SJSA1 (cell line): ENCODE measurements around the gene TBC1D22A. TPM values are rescaled to one million over a fixed set of nuclear protein-coding genes. Genes with fewer than 3 reads are reported as not detected.

ENCODE experiments used
- DNase-seq, 2 experiments: peaks; one replicate each; pipeline ENCODE4 v3.0.0-alpha.2; 2015 to 2020; ENCODE audit warnings: low spot score in 2 of 2, low read depth in 1 of 2
- H3K27ac ChIP-seq: fragments of 250-450 bp; sonication (Bioruptor Pico); 2 replicates; pipeline ENCODE4 v1.5.1; 2020; ENCODE audit warnings: mild to moderate bottlenecking, moderate library complexity
- H3K27me3 ChIP-seq: fragments of 250-450 bp; sonication (Bioruptor Pico); replicated peaks from 2 replicates; pipeline ENCODE4 v1.5.1; 2020; ENCODE audit warnings: mild to moderate bottlenecking, moderate library complexity
- H3K36me3 ChIP-seq: fragments of 250-450 bp; sonication (Bioruptor Pico); 2 replicates; pipeline ENCODE4 v1.5.1; 2020; ENCODE audit warnings: mild to moderate bottlenecking
- H3K4me1 ChIP-seq: fragments of 250-450 bp; sonication (Bioruptor Pico); replicated peaks from 2 replicates; pipeline ENCODE4 v1.6.1; 2021; ENCODE audit warnings: mild to moderate bottlenecking
- H3K4me3 ChIP-seq: fragments of 250-450 bp; sonication (Bioruptor Pico); 2 replicates; pipeline ENCODE4 v1.5.1; 2020; ENCODE audit warnings: mild to moderate bottlenecking
- H3K9me3 ChIP-seq: fragments of 250-450 bp; sonication (Bioruptor Pico); replicated peaks from 2 replicates; pipeline ENCODE4 v1.5.1; 2020; ENCODE audit warnings: mild to moderate bottlenecking
- total RNA-seq: library from RNA; depleted of rRNA; stranded (reverse); fragments of >200 nt; shearing (Covaris generic); gene quantifications from 2 replicates; pipeline ENCODE4 v1.2.3, GENCODE V29; 2014

Gene TBC1D22A
- total RNA-seq, 1 experiment from 2014 or later, result 10.5 TPM

- H3K36me3 ChIP-seq, result no peaks in the 10 kb centered on the region
- H3K4me3 ChIP-seq, result no peak overlapping the region
- H3K27ac ChIP-seq, result no peak overlapping the region
- no peak for DNase-seq
- H3K27me3 ChIP-seq, result no peaks in the 10 kb centered on the region
- H3K9me3 ChIP-seq, result no peaks in the 10 kb centered on the region
- no peaks in the 10 kb centered on the region for H3K4me1 ChIP-seq
Observed at GRCh38 chr22:47055461-47055860, 293.0 kb downstream of the TBC1D22A start.

GRCh38 chr22:47055921-47056320, 293.5 kb downstream of the TBC1D22A start:
- Histone ChIP-seq H3K9me3 (no peaks in the 10 kb centered on the region), H3K27me3 (no peaks in the 10 kb centered on the region), H3K36me3 (no peaks in the 10 kb centered on the region), H3K27ac (no peak overlapping the region), H3K4me3 (no peak overlapping the region), H3K4me1 (no peaks in the 10 kb centered on the region)
- no peak for DNase-seq

- Histone ChIP-seq H3K4me3 (no peak overlapping the region), H3K9me3 (no peaks in the 10 kb centered on the region), H3K27me3 (no peaks in the 10 kb centered on the region), H3K36me3 (no peaks in the 10 kb centered on the region), H3K4me1 (no peaks in the 10 kb centered on the region), H3K27ac (no peak overlapping the region)
- no peak for DNase-seq
Observed at GRCh38 chr22:47056361-47056760, 293.9 kb downstream of the TBC1D22A start.

- H3K9me3 ChIP-seq, result no peaks in the 10 kb centered on the region
- H3K4me1 ChIP-seq, result no peaks in the 10 kb centered on the region
- no peak for DNase-seq
- H3K27ac ChIP-seq, result no peak overlapping the region
- H3K27me3 ChIP-seq, result no peaks in the 10 kb centered on the region
- H3K4me3 ChIP-seq, result no peak overlapping the region
- H3K36me3 ChIP-seq, result no peaks in the 10 kb centered on the region
Observed at GRCh38 chr22:47056776-47057470, 294.5 kb downstream of the TBC1D22A start.

GRCh38 chr22:47057916-47058585, 295.6 kb downstream of the TBC1D22A start:
- no peak overlapping the region for H3K27ac ChIP-seq
- no peaks in the 10 kb centered on the region for H3K36me3 ChIP-seq
- DNase-seq, result no peak

GRCh38 chr22:47059076-47059475, 296.6 kb downstream of the TBC1D22A start:
- no peaks in the 10 kb centered on the region for H3K27me3 ChIP-seq
- DNase-seq, result no peak
- no peaks in the 10 kb centered on the region for H3K36me3 ChIP-seq
- no peaks in the 10 kb centered on the region for H3K9me3 ChIP-seq
- H3K4me3 ChIP-seq, result no peak overlapping the region
- no peak overlapping the region for H3K27ac ChIP-seq
- no peaks in the 10 kb centered on the region for H3K4me1 ChIP-seq

More at GRCh38 chr22:47057916-47058585, 295.6 kb downstream of the TBC1D22A start:
- H3K27me3 ChIP-seq, result no peaks in the 10 kb centered on the region
- no peaks in the 10 kb centered on the region for H3K9me3 ChIP-seq
- H3K4me3 ChIP-seq, result no peak overlapping the region
- H3K4me1 ChIP-seq, result no peaks in the 10 kb centered on the region

- H3K9me3 ChIP-seq, result no peaks in the 10 kb centered on the region
- no peaks in the 10 kb centered on the region for H3K27me3 ChIP-seq
- H3K27ac ChIP-seq, result no peak overlapping the region
- DNase-seq, result no peak
- H3K4me3 ChIP-seq, result no peak overlapping the region
- no peaks in the 10 kb centered on the region for H3K4me1 ChIP-seq
- no peaks in the 10 kb centered on the region for H3K36me3 ChIP-seq
Observed at GRCh38 chr22:47059701-47060161, 297.3 kb downstream of the TBC1D22A start.

GRCh38 chr22:47060718-47061117, 298.3 kb downstream of the TBC1D22A start:
- no peaks in the 10 kb centered on the region for H3K27me3 ChIP-seq

GRCh38 chr22:47061226-47061625, 298.8 kb downstream of the TBC1D22A start:
- Histone ChIP-seq H3K36me3 (no peaks in the 10 kb centered on the region), H3K9me3 (no peaks in the 10 kb centered on the region), H3K27me3 (no peaks in the 10 kb centered on the region), H3K4me3 (no peak overlapping the region), H3K27ac (no peak overlapping the region), H3K4me1 (peaks cover 5% of the 10 kb centered on the region; the same call in 1 of the 2 replicates)
- DNase-seq, result no peak

More at GRCh38 chr22:47060718-47061117, 298.3 kb downstream of the TBC1D22A start:
- Histone ChIP-seq H3K9me3 (no peaks in the 10 kb centered on the region), H3K4me1 (peaks cover 2% of the 10 kb centered on the region; the same call in 1 of the 2 replicates), H3K4me3 (no peak overlapping the region), H3K36me3 (no peaks in the 10 kb centered on the region), H3K27ac (no peak overlapping the region)
- no peak for DNase-seq

- Histone ChIP-seq H3K27me3 (no peaks in the 10 kb centered on the region), H3K4me3 (no peak overlapping the region), H3K4me1 (peaks cover 5% of the 10 kb centered on the region; the same call in 1 of the 2 replicates), H3K9me3 (no peaks in the 10 kb centered on the region), H3K27ac (no peak overlapping the region), H3K36me3 (no peaks in the 10 kb centered on the region)
- no peak for DNase-seq
Observed at GRCh38 chr22:47062126-47062525, 299.7 kb downstream of the TBC1D22A start.

- H3K27me3 ChIP-seq, result no peaks in the 10 kb centered on the region
- H3K27ac ChIP-seq, result no peak overlapping the region
- H3K9me3 ChIP-seq, result no peaks in the 10 kb centered on the region
- H3K4me3 ChIP-seq, result no peak overlapping the region
- peaks cover 5% of the 10 kb centered on the region; the same call in 1 of the 2 replicates for H3K4me1 ChIP-seq
- H3K36me3 ChIP-seq, result no peaks in the 10 kb centered on the region
- DNase-seq, result no peak
Observed at GRCh38 chr22:47063071-47063509, 300.6 kb downstream of the TBC1D22A start.

GRCh38 chr22:47063606-47064005, 301.2 kb downstream of the TBC1D22A start:
- peaks cover 5% of the 10 kb centered on the region; the same call in 1 of the 2 replicates for H3K4me1 ChIP-seq
- no peaks in the 10 kb centered on the region for H3K27me3 ChIP-seq
- no peak overlapping the region for H3K4me3 ChIP-seq
- DNase-seq, result no peak
- no peak overlapping the region for H3K27ac ChIP-seq
- no peaks in the 10 kb centered on the region for H3K36me3 ChIP-seq
- H3K9me3 ChIP-seq, result no peaks in the 10 kb centered on the region

- no peaks in the 10 kb centered on the region for H3K9me3 ChIP-seq
- no peak for DNase-seq
- H3K4me3 ChIP-seq, result no peak overlapping the region
- peaks cover 5% of the 10 kb centered on the region; the same call in 1 of the 2 replicates for H3K4me1 ChIP-seq
- H3K36me3 ChIP-seq, result no peaks in the 10 kb centered on the region
- H3K27ac ChIP-seq, result no peak overlapping the region
- H3K27me3 ChIP-seq, result no peaks in the 10 kb centered on the region
Observed at GRCh38 chr22:47064016-47064415, 301.6 kb downstream of the TBC1D22A start.

GRCh38 chr22:47064416-47064815, 302.0 kb downstream of the TBC1D22A start:
- no peak for DNase-seq
- H3K4me1 ChIP-seq, result peaks cover 5% of the 10 kb centered on the region; the same call in 1 of the 2 replicates
- H3K27ac ChIP-seq, result no peak overlapping the region
- H3K4me3 ChIP-seq, result no peak overlapping the region
- H3K36me3 ChIP-seq, result no peaks in the 10 kb centered on the region
- no peaks in the 10 kb centered on the region for H3K9me3 ChIP-seq
- H3K27me3 ChIP-seq, result no peaks in the 10 kb centered on the region
